HG02798 (cell line): ENCODE data around the gene MTX1.
A peak's percentile ranks its signal among the peaks of the same experiment; 100 is the strongest.

Experiments
- ATAC-seq: cut with Tn5 transposase; IDR thresholded peaks from one replicate; pipeline ENCODE4 v1.9.1; 2021; ENCODE audit warnings: mild to moderate bottlenecking; ENCODE audit not compliant: unreplicated experiment, poor library complexity

MTX1 gene

GRCh38 chr1:155255243-155256007 lies 46.9 kb downstream of the MTX1 start, which contains the start of gene ENTREP3:
TSS of gene ENTREP3 (minus strand) at chr1:155255483. CDS start at chr1:155254877, 606 bp downstream.
- peak; percentile 74 for ATAC-seq

- ATAC-seq: no peak
Observed at GRCh38 chr1:155256058-155256852, 47.8 kb downstream of the MTX1 start.

GRCh38 chr1:155260276-155260675 lies 51.8 kb downstream of the MTX1 start:
- no peak for ATAC-seq

DNA sequence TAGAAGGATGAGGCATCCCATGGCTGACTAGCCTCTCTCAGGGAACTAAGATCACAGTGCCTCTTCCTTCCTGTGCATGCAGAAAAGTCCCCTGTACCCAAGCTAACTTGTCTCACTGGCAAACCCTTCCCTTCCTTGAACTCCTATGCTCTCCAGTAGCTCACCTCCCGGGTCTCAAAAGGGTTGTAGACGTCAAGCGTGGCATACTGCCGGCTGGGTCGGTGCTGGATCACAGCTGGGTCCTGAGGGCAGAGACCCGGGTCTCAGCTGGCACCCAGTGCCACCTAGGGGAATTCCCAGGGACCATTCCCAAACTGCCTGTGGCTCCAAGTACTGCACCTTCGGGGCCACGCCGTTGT lies 53.0 kb downstream of the MTX1 start:
- ATAC-seq: peak; percentile 1

GRCh38 chr1:155261852-155262673 lies 53.6 kb downstream of the MTX1 start, which contains the start of gene SCAMP3:
TSS of gene SCAMP3 (minus strand) at chr1:155262360. CDS start at chr1:155262151, 209 bp downstream.
- ATAC-seq: peak; percentile 96

GRCh38 chr1:155263067-155263466 lies 54.6 kb downstream of the MTX1 start:
- ATAC-seq: no peak
